HL-60 (cell line): ENCODE data around the gene FAM83E.

ENCODE experiments used
- DNase-seq, 2 experiments: peaks; one replicate each; pipeline ENCODE4 v3.0.0-alpha.2; 2010 to 2020; ENCODE audit warnings: low read depth in 1 of 2, low spot score in 1 of 2
- H3K27ac ChIP-seq: fragments of 250-450 bp; sonication (Bioruptor Pico); replicated peaks from 2 replicates; pipeline ENCODE4 v1.5.1; 2020; ENCODE audit warnings: mild to moderate bottlenecking, moderate library complexity
- H3K27me3 ChIP-seq: fragments of 250-450 bp; sonication (Bioruptor Pico); 2 replicates; pipeline ENCODE4 v1.5.1; 2021; ENCODE audit warnings: mild to moderate bottlenecking, moderate library complexity; ENCODE audit not compliant: insufficient read depth, poor library complexity, severe bottlenecking
- H3K4me3 ChIP-seq: replicated peaks from 2 replicates; pipeline ENCODE4 v1.5.1; 2011; ENCODE audit warnings: mild to moderate bottlenecking, control low read depth, low read length; ENCODE audit not compliant: insufficient read depth
- CTCF ChIP-seq: IDR thresholded peaks from one replicate; pipeline ENCODE4 v1.5.1; 2011; ENCODE audit warnings: low read length, control low read depth, inconsistent platforms; ENCODE audit not compliant: insufficient read depth
- GABPA ChIP-seq: IDR thresholded peaks from 2 replicates; pipeline ENCODE4 v1.6.1; 2012; ENCODE audit warnings: low read depth
- POLR2AphosphoS5 ChIP-seq: IDR thresholded peaks from 2 replicates; pipeline ENCODE4 v1.6.1; 2012; ENCODE audit warnings: low read depth
- REST ChIP-seq: IDR thresholded peaks from 2 replicates; pipeline ENCODE4 v1.6.1; 2012; ENCODE audit warnings: low read depth; ENCODE audit not compliant: insufficient replicate concordance
- SPI1 ChIP-seq: IDR thresholded peaks from 2 replicates; pipeline ENCODE4 v1.6.1; 2012; ENCODE audit warnings: low read depth, mild to moderate bottlenecking, borderline replicate concordance

The FAM83E gene

DNA sequence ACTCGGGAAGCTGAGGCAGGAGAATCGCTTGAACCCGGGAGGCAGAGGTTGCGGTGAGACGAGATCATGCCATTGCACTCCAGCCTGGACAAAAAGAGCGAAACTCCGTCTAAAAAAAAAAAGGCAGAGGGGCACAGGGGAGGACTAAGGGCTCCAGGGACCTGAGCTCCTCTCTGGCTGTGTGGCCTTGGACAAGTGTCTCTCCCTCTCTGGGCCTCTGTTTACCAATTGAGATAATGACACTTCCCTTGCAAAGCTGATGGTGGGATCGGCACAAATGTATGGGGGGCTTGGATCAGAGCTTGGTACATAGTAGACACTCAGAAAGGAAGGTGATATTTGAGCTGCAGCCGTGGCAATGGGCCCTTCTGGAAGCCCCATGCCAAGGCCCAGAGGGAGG, 19.7 kb downstream of the FAM83E start:
- Histone ChIP-seq H3K4me3 (no peak overlapping the region), H3K27ac (no peak overlapping the region), H3K27me3 (no peaks in the 10 kb centered on the region)
- DNase-seq = no peak
- no peak for TF ChIP-seq CTCF
- TF ChIP-seq POLR2AphosphoS5 = no peak
- no peak for TF ChIP-seq GABPA
- no peak for TF ChIP-seq REST
- no peak for TF ChIP-seq SPI1

- TF ChIP-seq GABPA = no peak
- TF ChIP-seq SPI1 = no peak
- no peak for TF ChIP-seq POLR2AphosphoS5
- Histone ChIP-seq H3K27ac (no peak overlapping the region), H3K27me3 (no peaks in the 10 kb centered on the region), H3K4me3 (no peak overlapping the region)
- no peak for DNase-seq
Measured at GRCh38 chr19:48591021-48591420, 23.9 kb downstream of the FAM83E start.

- no peak overlapping the region for H3K27ac ChIP-seq
- peak overlapping the region; percentile 46 for H3K4me3 ChIP-seq
- peak; percentile 74 to 84 for DNase-seq
- TF ChIP-seq GABPA (no peak), CTCF (peak; percentile 81)
- H3K27me3 ChIP-seq = no peaks in the 10 kb centered on the region
Measured at GRCh38 chr19:48588670-48589401, 26.0 kb downstream of the FAM83E start.

DNA sequence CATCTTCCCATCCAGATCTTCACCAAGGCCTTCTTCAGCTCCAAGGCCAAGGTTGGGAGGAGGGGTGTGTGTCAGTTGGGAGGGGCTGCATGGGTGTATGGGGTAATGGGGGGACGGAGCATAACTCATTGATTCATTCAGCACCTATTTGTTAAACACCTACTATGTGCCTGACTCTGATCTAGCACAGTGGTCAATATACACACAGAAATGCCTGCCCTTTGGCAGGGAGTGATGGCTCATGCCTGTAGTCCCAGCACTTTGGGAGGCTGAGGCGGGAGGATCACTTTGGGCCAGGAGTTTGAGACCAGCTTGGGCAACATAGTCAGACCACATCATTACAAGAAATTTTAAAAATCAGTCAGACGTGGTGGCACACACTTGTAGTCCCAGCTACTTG, 27.5 kb downstream of the FAM83E start:
- Histone ChIP-seq H3K27ac (no peak overlapping the region), H3K27me3 (no peaks in the 10 kb centered on the region), H3K4me3 (no peak overlapping the region)
- DNase-seq = no peak
- TF ChIP-seq SPI1 (no peak), CTCF (no peak), REST (no peak), POLR2AphosphoS5 (no peak), GABPA (no peak)
